MV-4-11 (cell line): ENCODE measurements around the gene CEACAM7.
"Not testable (repeated sequence)": the region's sequence is repeated elsewhere in the genome, so short reads cannot be mapped to it uniquely, and the experiment has no call there.

Experiments
- DNase-seq: peaks from one replicate; lab custom pipeline; 2025; lab: John Stamatoyannopoulos, UW

The CEACAM7 gene

DNA sequence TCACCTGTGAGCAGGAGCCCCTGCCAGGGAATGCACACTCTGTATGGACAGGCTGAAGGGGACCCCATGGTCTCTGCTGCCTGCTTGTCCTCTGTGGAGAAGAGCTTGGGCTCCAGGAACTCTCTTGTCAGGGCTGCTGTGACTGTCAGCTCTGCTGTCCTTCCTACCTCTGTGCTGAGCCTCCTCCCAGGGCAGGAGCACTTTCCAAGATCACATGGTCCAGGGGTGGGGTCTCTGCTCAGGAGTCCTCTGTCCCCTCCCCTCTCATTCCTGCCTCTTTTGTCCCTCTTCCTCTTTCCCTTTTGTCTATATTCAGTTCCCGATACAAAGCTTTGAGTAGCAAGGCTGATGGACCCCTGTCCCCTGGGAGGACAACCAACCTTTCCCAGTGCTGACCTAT, at the start of gene CEACAM7:
CEACAM7 (minus strand) TSS at position 173 of the 400 bp plus-strand sequence; CDS start at position 68, 105 bp downstream.
- no peak for DNase-seq

DNA sequence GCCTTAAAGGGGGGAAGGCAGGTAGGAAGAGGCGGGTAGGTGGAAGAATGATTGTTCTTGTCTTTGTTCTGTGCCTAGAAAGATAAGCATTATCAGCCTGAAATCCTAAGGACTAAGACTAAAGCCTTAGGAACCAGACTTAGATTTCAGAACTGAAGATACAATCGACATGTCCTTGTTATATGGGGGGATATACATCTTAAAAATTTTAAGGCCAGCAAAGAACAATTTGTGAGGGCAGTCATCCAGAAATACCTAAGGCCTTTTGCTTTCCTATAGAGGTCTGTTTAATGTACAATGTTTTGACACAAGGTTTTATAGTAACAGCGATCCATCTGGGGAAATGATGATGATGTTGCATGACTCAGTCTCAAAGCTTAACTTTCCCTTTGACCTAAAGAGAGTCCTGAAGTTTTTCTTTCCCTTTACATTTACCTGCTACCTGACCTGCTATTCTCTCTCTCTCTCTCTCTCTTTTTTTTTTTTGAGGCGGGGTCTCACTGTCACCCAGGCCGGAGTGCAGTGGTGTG, 47.1 kb upstream of the CEACAM7 start:
- no peak for DNase-seq

DNA sequence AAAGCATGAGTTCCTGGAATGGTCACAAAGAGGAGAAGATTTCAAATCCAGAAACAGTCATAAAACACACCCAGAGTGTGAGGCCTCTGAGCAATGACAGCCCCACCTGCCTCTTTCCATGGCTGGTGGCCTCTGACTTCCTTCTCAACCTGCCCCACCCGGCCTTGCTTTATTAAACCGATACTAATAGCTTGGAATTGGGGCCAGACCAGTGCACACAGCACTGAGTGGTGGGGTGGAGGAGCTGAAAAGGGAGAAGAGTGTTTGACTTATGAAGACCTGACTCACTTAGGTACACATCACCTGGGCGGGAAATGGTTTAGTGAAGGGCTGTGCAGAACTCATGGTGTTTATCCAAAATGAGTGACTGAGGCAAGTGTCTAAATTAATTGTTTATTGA, 46.5 kb upstream of the CEACAM7 start:
- DNase-seq: no peak

DNA sequence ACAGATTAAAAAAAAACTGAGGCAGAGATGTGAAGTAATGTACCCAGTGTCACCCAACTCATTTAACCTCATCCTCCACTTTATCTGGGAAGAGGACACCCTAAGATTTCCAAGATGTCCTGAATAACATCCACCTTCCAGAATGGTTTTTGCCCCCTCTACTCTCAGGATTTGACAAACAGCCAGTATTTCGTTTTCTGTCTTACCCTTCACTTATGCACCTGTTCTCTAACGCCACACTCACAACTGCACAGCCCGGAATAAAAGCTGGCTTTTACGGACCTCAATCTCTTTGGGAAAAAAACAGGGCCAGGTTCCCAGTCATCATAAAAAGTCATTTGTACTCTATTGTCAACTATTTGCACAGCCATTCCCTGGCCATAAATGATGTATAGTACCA, 46.1 kb upstream of the CEACAM7 start:
- DNase-seq: no peak

DNA sequence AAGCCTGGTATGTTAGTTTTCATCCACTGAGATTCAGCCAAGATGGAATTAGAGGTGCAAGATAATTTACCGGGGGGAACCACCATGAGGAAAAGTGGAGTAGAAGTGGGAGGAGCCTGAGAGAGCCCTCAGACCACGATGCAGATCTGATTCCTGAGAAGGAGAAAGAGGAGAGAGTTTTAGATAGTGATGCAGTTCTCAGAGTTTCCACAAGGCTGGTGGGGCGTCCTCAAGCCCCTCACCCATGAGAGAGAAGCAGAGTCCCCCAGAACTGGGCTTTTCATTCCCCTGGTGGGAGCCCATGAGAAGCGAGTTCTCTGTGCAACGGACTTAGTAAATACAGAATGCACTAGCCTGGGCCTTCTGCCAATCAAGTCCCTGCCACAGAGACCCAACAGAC, 38.4 kb upstream of the CEACAM7 start:
- DNase-seq: no peak

DNA sequence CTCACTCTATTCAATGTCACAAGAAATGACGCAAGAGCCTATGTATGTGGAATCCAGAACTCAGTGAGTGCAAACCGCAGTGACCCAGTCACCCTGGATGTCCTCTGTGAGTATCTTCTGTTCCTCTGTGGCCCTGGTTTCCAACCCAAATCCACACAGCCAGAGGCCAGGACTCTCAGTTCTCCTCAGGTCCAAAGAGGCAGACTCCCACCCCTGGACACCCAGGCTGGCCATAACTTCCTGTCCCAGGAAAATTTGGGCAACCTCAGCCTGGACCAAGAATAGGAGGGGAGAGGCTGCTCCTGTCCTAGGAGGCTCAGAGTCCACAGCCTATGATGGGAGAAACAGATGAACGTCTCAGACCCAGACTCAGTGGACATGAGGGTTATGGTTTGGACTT, 32.0 kb upstream of the CEACAM7 start:
- DNase-seq: no peak

DNA sequence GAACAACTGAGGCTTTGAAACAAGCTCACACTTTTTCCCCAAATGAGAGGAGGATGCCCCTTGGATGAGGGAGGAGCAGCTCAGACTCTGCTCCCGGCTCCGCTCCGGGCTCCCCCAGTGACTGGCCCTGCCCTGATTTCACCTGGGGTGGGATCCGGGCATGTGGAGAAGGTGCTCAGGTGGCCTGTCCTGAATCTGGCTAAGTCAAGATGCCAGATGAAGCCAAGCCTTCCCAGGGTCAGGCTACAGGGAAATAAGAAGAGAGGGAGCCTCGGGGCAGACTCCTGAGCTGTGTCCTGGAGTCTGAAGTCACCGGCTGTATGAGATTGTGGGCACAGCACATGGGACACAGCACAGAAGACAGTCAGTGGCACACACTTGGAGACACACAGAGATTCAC, 30.7 kb upstream of the CEACAM7 start:
- DNase-seq: no peak

DNA sequence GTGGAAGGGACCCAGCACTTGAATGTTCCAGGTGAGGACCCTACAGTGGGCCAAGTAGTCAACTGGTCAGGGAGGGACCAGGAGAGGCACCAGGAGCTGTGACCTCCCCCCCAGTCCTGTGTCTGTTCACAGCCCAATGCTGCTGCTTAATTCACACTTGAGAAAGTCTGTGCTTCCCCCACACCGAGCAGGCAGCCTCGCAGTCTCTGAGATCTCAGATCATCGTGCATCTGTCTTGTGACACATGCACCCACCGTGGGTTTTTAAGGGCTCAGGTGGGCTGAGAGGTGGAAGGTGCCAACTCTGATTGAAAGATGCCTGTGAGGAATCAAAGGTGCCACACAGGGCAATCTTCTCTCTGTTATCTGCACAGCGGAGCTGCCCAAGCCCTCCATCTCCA, 26.5 kb upstream of the CEACAM7 start:
- no peak for DNase-seq

DNA sequence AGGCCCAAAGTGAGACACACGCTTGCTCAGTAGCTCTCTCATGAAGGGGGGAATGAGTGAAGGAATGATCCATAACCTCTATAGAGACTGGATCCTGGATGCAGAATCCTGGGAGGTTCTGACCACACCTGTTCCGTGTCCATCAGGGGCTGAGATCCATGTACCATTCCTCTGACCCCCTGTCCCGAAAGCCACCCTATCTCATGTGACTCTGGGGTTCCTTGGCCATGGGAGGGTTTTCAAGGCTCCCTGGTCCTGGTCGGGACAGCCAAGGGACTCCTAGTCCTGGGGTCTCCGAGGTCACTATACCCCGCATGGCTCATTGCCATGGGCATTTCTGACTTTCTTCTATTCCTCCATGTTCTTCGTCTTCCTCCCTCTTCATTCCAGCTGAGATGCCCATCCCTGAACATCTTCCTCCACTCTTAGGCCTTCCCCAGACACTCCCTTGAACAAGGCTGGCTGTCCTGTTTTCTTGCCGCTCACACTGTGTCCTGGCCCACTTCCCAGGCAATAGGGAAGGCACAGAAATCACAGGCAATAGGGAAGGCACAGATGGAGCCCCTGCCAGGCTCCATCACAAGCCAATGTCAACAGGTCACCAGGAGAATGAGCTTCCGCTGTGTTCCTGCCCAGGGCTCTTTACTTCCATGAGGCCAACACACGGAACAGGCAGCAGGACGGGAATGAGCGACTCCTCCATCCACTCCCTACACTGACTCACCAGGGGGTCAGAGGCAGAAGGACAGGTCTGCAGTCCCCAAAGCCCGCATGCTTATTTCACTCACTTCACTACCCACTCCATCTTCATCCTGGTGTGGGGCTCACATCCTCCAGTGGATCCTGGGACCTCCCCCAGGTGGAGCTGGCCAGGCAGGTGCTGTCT, 23.5 kb upstream of the CEACAM7 start:
- DNase-seq: no peak

DNA sequence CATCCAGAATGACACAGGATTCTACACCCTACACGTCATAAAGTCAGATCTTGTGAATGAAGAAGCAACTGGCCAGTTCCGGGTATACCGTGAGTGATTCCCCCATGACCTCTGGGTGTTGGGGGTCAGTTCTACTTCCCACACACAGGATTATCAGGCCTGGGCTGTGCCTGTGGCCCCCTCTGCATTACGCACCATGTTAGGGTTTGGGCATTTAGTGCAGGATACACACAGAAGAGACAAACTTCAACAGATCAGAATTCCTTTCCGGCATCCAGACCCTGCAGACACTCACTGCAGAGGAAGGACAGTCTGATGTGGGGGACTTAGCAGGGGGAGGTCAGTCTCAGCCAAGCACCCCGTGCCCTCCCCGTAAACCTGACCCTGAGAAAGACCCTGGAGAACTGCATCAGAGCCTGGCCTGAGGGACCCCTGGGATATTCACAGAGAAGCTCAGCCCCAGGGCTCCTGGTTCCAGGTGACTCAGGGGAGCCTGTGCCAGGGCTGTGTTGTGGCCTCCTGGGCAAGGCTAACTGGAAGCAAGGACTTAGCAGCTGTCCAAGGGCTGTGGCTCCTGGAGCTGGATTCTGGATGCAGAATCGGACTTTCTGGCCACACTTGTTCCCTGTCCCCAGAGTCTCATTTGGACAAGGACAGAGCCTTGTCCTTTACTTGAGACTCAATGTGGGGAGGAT, 22.0 kb upstream of the CEACAM7 start:
- DNase-seq: no peak

DNA sequence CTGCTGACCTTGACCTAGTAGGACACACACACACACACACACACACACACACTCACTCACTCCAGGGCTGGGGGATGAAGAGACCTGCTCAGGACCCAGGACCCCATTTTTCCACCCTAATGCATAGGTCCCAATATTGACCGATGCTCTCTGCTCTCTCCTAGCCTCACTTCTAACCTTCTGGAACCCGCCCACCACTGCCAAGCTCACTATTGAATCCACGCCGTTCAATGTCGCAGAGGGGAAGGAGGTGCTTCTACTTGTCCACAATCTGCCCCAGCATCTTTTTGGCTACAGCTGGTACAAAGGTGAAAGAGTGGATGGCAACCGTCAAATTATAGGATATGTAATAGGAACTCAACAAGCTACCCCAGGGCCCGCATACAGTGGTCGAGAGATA, 21.4 kb upstream of the CEACAM7 start:
- DNase-seq: not testable (repeated sequence)

DNA sequence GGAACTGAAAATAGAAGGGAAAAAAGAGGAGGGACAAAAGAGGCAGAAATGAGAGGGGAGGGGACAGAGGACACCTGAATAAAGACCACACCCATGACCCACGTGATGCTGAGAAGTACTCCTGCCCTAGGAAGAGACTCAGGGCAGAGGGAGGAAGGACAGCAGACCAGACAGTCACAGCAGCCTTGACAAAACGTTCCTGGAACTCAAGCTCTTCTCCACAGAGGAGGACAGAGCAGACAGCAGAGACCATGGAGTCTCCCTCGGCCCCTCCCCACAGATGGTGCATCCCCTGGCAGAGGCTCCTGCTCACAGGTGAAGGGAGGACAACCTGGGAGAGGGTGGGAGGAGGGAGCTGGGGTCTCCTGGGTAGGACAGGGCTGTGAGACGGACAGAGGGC, 20.4 kb upstream of the CEACAM7 start, which contains the start of gene CEACAM5:
CEACAM5 (plus strand) TSS at position 146 of the 400 bp plus-strand sequence; CDS start at position 252, 106 bp downstream.
- DNase-seq: no peak

DNA sequence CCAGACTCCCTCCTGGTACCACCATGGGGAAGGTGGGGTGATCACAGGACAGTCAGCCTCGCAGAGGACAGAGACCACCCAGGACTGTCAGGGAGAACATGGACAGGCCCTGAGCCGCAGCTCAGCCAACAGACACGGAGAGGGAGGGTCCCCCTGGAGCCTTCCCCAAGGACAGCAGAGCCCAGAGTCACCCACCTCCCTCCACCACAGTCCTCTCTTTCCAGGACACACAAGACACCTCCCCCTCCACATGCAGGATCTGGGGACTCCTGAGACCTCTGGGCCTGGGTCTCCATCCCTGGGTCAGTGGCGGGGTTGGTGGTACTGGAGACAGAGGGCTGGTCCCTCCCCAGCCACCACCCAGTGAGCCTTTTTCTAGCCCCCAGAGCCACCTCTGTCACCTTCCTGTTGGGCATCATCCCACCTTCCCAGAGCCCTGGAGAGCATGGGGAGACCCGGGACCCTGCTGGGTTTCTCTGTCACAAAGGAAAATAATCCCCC, 19.9 kb upstream of the CEACAM7 start:
- no peak for DNase-seq

DNA sequence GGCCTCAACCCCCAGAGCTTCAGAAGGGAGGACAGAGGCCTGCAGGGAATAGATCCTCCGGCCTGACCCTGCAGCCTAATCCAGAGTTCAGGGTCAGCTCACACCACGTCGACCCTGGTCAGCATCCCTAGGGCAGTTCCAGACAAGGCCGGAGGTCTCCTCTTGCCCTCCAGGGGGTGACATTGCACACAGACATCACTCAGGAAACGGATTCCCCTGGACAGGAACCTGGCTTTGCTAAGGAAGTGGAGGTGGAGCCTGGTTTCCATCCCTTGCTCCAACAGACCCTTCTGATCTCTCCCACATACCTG, 19.4 kb upstream of the CEACAM7 start:
- DNase-seq: no peak

DNA sequence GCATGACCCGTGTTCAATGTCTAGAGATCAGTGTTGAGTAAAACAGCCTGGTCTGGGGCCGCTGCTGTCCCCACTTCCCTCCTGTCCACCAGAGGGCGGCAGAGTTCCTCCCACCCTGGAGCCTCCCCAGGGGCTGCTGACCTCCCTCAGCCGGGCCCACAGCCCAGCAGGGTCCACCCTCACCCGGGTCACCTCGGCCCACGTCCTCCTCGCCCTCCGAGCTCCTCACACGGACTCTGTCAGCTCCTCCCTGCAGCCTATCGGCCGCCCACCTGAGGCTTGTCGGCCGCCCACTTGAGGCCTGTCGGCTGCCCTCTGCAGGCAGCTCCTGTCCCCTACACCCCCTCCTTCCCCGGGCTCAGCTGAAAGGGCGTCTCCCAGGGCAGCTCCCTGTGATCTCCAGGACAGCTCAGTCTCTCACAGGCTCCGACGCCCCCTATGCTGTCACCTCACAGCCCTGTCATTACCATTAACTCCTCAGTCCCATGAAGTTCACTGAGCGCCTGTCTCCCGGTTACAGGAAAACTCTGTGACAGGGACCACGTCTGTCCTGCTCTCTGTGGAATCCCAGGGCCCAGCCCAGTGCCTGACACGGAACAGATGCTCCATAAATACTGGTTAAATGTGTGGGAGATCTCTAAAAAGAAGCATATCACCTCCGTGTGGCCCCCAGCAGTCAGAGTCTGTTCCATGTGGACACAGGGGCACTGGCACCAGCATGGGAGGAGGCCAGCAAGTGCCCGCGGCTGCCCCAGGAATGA, 18.9 kb upstream of the CEACAM7 start:
- DNase-seq: peak; percentile 69

DNA sequence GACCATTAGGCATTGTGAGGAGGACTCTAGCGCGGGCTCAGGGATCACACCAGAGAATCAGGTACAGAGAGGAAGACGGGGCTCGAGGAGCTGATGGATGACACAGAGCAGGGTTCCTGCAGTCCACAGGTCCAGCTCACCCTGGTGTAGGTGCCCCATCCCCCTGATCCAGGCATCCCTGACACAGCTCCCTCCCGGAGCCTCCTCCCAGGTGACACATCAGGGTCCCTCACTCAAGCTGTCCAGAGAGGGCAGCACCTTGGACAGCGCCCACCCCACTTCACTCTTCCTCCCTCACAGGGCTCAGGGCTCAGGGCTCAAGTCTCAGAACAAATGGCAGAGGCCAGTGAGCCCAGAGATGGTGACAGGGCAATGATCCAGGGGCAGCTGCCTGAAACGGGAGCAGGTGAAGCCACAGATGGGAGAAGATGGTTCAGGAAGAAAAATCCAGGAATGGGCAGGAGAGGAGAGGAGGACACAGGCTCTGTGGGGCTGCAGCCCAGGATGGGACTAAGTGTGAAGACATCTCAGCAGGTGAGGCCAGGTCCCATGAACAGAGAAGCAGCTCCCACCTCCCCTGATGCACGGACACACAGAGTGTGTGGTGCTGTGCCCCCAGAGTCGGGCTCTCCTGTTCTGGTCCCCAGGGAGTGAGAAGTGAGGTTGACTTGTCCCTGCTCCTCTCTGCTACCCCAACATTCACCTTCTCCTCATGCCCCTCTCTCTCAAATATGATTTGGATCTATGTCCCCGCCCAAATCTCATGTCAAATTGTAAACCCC, 17.5 kb upstream of the CEACAM7 start:
- DNase-seq: peak; percentile 21

DNA sequence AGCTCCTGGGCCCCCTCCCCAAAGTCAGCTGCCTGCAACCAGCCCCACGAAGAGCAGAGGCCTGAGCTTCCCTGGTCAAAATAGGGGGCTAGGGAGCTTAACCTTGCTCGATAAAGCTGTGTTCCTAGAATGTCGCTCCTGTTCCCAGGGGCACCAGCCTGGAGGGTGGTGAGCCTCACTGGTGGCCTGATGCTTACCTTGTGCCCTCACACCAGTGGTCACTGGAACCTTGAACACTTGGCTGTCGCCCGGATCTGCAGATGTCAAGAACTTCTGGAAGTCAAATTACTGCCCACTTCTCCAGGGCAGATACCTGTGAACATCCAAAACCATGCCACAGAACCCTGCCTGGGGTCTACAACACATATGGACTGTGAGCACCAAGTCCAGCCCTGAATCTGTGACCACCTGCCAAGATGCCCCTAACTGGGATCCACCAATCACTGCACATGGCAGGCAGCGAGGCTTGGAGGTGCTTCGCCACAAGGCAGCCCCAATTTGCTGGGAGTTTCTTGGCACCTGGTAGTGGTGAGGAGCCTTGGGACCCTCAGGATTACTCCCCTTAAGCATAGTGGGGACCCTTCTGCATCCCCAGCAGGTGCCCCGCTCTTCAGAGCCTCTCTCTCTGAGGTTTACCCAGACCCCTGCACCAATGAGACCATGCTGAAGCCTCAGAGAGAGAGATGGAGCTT, 15.7 kb upstream of the CEACAM7 start:
- DNase-seq: no peak

DNA sequence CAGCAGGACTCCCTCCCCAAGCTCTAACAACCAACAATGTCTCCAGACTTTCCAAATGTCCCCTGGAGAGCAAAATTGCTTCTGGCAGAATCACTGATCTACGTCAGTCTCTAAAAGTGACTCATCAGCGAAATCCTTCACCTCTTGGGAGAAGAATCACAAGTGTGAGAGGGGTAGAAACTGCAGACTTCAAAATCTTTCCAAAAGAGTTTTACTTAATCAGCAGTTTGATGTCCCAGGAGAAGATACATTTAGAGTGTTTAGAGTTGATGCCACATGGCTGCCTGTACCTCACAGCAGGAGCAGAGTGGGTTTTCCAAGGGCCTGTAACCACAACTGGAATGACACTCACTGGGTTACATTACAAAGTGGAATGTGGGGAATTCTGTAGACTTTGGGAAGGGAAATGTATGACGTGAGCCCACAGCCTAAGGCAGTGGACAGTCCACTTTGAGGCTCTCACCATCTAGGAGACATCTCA, 14.1 kb upstream of the CEACAM7 start:
- no peak for DNase-seq

DNA sequence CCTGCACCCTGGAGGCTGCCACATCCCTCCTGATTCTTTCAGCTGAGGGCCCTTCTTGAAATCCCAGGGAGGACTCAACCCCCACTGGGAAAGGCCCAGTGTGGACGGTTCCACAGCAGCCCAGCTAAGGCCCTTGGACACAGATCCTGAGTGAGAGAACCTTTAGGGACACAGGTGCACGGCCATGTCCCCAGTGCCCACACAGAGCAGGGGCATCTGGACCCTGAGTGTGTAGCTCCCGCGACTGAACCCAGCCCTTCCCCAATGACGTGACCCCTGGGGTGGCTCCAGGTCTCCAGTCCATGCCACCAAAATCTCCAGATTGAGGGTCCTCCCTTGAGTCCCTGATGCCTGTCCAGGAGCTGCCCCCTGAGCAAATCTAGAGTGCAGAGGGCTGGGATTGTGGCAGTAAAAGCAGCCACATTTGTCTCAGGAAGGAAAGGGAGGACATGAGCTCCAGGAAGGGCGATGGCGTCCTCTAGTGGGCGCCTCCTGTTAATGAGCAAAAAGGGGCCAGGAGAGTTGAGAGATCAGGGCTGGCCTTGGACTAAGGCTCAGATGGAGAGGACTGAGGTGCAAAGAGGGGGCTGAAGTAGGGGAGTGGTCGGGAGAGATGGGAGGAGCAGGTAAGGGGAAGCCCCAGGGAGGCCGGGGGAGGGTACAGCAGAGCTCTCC, 13.5 kb upstream of the CEACAM7 start:
- DNase-seq: peak; percentile 3
